Measurements from ENCODE around the gene ARHGAP15.

Gene ARHGAP15

DNA sequence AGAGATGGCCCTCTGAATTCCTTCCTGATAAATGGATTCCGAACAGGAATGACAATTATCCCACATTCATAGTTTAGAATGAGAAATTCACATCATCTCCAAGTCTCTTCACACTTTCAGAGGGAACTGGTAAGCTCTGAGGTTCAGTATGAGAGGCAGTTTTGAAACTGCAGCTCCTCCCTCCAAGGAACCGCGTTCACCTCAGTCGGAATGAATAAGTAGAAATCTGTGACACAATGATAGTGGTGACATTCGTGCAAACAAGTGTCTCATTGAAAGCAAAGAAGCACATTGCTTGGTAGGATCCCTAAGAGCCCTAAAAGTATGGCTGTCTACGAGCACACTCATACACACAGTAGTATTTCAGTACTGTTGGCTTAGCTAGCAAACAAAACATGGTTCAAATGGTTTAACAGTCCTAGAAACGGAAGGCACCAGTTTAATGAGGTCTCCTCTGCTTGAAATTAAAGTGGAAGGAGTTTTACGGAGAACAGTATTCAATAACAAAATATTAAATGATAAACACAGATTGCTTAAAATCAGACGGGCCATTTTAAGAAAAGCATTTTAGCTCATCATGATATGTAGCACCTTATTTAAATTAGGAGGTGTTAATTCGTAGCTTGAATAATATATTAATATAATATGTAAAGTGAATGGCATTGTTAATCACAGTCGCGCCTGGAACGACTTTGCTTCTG is 225.0 kb downstream of the ARHGAP15 start:
- DNase-seq: no peak

DNA sequence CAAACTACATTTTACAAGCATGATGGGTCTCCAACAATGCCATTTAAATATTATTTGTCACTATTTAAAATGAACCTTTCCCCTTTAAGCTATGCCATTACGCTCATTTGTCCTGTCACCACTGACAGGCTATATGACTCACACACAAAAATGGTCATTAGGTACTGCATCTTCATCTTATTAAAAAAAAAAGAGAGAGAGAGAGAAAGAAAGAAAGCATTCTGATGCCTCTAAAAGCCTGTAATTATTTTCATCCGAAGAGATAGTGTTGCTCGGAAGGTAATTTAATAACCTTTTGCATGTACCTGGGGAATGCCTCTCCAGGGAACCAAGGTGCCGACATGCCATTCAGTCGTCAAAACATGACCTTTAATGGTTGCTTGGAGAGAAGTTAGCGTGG is 226.7 kb downstream of the ARHGAP15 start:
- DNase-seq: no peak

- DNase-seq: no peak
Measured at GRCh38 chr2:143356336-143356735, 227.1 kb downstream of the ARHGAP15 start.

DNA sequence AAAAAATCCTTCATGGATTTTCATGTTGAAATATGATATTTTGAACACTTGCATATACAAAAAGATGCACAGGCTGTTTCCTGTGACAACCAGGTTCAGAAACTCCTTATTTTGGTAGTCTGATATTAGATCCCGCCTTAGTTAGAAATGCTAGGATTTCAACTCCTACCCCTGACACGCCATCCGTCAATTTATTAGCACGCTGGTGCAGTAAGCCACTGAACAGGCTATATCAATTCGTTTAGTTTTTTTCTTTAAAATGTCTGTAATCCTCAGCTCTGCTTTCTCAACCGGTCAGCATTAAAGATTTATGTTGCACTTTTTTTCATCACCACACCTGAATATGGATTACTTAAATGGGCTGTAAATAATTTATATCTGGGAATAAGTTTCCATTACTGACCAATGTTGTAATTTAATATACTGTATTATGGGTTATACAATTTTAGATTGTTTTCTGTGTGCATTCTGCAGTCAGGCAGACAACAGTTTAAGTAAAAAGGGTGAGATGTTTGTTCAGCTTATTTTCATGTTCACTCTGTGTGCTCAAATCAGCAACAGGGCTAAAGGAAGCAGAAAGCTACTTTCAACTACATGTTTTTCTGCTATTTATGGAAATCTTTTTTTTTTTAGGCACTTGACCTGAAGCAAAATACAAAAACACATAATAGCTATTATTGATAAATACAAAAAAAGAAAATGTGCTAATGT is 227.7 kb downstream of the ARHGAP15 start:
- no peak for DNase-seq

DNA sequence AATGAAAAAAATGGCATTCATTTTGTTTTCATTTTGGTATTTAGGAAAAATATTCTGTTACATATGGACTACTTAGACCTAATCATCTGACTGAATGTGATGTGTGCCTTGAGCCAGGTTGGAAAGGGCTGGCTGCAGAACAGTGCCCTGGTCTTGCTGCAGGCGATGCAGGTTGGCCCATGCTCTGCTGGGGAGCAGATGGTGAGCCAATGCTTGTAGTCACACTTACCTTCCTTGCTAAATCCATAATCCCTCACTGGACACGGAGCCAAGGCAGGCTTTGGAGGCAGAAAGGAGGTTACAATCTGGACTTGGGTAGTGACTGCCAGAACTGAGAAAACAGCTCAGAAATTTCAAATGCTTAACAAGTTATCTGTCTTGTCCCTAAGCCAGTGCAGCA is 228.7 kb downstream of the ARHGAP15 start:
- no peak for DNase-seq

- no peak for DNase-seq
Measured at GRCh38 chr2:143361346-143361745, 232.1 kb downstream of the ARHGAP15 start.

DNA sequence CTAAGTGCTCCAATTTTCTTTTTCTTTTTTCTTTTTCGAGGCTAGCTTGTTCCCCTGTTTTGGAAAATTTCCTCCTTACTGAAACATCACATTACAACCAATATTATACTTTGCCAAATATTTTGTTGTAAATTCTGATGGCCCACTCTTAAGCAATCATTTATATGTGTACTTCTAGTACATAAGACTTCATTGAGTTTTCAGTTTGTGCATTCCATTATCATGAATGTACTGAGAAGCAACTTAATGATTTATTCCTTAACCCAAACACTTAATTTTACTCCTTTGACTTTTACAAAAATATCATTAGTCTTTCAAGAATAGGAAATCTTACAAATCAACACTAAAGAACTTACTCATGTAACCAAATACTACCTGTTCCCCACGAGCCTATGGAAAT is 242.4 kb downstream of the ARHGAP15 start:
- DNase-seq: no peak

DNA sequence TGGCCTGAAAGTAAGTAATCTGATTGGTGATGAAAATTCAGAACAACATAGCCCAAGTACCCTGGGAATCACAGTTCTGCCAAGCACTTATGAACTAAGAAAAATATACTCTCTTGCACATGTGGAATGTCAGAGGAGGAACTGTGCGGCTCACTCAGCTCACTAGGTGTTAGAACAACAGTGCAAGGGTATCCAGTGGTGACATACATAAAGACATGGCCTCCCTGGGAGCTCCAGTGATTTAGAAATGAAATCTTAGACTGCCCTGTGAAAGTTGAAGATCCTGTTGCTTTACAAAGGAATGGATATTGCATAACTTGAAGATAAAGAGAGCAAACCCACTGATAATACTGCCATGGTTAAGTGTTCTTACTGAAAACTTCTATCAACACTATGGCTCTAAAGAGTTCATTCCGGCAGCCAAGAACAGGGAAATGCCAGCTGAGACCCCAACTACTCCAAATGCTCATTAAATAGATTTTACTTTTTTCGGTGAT is 246.2 kb downstream of the ARHGAP15 start:
- DNase-seq: no peak

DNA sequence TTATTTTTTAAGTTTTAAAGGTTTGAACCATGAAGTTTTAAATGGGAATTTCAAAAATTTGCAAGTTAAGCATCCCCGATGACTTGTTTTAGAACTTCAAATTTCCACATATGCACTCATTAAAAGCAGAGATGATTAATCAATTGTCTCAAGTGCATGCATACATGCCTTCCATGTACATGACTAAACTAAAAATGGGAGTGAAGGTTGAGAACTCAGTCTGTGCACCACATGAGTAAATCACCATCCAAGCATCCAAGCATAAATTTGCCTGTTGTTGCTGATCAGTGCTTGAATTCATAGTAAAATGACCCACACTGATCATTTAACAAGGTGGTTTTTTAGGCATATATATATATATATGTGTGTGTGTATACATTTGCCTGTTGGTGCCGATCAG is 249.8 kb downstream of the ARHGAP15 start:
- DNase-seq: no peak

GRCh38 chr2:143379955-143380354 is 250.7 kb downstream of the ARHGAP15 start:
- DNase-seq: no peak

DNA sequence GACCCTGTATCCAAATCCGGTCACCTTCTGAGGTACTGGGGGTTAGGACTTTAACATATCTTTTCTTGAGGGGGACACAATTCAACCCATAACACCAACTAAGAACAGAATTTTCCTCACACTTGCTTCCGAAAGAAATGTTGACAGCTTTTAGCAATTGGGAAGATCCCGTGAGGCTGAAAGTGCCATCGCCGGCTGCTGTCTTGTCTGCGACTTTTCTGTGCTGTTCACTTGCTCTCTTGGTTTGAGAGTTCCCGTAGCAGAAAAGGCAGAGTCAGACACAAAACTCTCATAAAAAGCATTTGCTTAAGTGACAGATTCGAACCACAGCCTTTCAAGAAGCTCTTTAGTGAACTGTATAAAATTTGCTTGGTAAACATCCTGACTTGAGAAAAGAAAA is 253.4 kb downstream of the ARHGAP15 start:
- DNase-seq: no peak

DNA sequence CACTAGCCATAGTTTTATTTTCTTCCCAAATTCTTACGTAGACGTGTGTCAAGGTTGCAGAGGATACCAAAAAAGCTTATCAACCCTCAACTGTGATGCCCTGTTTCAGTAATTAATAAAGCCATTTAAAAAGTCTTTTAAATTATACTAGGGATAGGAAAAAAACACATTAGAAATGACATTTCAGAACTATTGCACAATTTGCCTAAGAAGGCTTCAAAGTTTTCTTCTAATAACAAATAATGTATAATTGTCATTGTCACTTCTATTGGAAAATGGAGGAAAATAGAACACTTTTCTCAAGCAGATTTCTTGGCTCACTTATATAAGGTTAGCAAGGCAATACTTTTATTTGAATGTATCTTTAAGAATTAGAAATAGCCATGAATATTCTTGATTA is 253.8 kb downstream of the ARHGAP15 start:
- DNase-seq: no peak

- no peak for DNase-seq
Measured at GRCh38 chr2:143384111-143384510, 254.9 kb downstream of the ARHGAP15 start.

- no peak for DNase-seq
Measured at GRCh38 chr2:143390171-143390570, 261.0 kb downstream of the ARHGAP15 start.

- no peak for DNase-seq
Measured at GRCh38 chr2:143392358-143392757, 263.1 kb downstream of the ARHGAP15 start.

GRCh38 chr2:143394062-143394461 is 264.8 kb downstream of the ARHGAP15 start:
- no peak for DNase-seq

- no peak for DNase-seq
Measured at GRCh38 chr2:143397884-143398614, 268.8 kb downstream of the ARHGAP15 start.

GRCh38 chr2:143398781-143399180 is 269.6 kb downstream of the ARHGAP15 start:
- no peak for DNase-seq

DNA sequence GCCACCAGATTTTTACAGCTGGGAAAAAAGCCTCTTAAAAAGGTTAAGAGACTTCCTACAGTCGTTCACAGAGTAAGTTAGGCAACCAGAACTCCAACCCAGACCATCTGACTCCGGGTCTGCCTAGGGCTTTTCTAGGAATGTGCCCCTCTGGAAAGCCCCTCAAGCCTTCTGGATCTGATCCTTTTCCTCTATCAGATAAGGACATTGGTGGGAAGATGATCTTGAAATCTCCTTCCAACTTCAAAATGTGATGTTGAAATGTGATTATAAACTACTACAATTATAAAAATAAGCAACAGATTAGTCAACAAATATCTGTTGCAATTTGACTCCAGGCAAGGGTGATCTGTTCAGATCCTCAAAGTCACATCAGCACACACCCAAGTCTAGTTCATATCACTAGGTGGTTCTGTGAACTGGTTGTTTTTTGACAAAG is 270.4 kb downstream of the ARHGAP15 start:
- DNase-seq: no peak

DNA sequence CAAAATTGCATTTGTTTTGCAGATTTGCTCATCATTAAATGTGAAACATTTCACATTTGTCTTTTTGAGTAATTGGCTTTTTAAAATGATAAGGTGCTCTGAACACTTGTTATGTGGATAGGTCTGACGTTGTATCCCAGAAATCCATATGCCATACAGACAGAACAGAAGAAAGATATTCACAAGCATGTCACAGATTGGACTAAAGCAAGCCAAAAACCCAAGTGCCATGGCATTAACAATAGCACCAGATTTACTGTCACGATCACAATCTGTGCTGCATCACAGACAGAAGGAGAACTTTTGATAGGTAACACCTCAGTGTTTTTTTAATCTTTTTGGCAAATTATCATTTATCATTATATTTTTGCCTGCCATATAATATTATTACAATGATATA is 272.6 kb downstream of the ARHGAP15 start:
- no peak for DNase-seq

GRCh38 chr2:143402451-143402850 is 273.2 kb downstream of the ARHGAP15 start:
- no peak for DNase-seq

DNA sequence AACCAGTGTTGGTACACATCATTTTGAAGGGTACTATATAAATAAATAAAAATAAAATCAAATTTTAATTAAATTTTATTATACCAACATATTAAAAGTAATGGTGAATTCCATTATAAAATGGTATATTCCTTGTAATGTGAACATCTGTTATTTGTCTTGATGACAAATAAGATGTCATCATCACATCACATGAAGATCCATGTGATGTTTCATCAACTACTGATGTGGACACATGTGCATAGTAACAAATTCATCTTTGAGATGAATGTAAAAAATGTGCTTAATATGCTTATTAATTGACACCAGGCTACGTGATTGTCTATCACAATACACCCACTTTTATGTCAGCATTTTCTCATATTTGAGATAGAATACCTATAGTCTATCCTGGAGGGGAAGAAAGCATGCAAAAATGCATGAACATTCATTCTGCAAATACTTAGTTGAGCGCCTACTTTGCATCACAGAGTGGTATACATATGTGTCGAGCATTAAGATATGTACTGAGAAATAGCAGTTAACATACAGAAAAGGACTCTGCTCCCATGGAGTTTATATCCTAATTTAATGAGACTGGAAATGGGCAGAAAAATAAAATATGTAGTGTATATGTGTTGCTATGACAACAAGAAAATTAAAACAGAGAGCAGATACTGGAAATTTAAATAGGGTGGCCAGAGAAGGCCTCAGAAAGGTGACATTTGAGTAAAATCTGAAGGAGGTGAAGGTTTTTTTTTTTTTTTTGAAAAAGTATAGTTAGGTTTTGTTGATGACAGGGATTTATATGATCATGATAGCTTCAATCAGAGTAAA is 281.1 kb downstream of the ARHGAP15 start:
- no peak for DNase-seq

DNA sequence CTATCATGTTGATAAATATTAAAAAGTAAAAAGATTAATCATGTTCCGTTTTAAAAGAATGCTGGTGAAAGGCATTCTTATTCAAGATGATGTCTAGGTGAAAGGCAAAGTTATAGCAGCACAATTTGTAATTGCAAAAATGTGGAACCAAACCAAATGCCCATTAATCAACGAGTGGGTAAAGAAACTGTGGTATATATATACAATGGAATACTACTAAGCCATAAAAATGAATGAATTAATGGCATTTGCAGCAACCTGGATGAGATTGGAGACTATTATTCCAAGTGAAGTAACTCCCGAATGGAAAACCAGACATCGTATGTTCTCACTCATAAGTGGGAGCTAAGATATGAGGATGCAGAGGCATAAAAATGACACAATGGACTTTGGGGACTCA is 286.4 kb downstream of the ARHGAP15 start:
- no peak for DNase-seq
